HepG2 (cell line): ENCODE data around the gene SNRPD2. TPM values are rescaled to one million over a fixed set of nuclear protein-coding genes. Genes with fewer than 3 reads are reported as not detected.

ENCODE experiments used
- AGO2 ChIP-seq: fragments of 200-400 bp; formaldehyde crosslinking; optimal IDR thresholded peaks from 2 replicates; pipeline ENCODE3; 2017; ENCODE audit warnings: mild to moderate bottlenecking, low read depth, low read length, moderate library complexity
- HDAC2 ChIP-seq: sonication (generic); formaldehyde crosslinking; IDR thresholded peaks from 2 replicates; pipeline ENCODE4 v1.4.0; 2020; ENCODE audit warnings: missing genetic modification reagents
- NFE2L1 ChIP-seq: sonication (generic); formaldehyde crosslinking; IDR thresholded peaks from 2 replicates; pipeline ENCODE4 v1.4.0; 2020; ENCODE audit warnings: missing genetic modification reagents, mild to moderate bottlenecking, borderline replicate concordance
- TBX2 ChIP-seq: sonication (generic); formaldehyde crosslinking; IDR thresholded peaks from 2 replicates; pipeline ENCODE4 v1.5.0; 2020; ENCODE audit warnings: missing genetic modification reagents, mild to moderate bottlenecking, borderline replicate concordance
- TCF7L2 ChIP-seq: IDR thresholded peaks from 2 replicates; pipeline ENCODE4 v1.6.1; 2011; ENCODE audit warnings: mild to moderate bottlenecking, low read depth, low read length, moderate library complexity
- U2AF1 ChIP-seq: fragments of 200-400 bp; formaldehyde crosslinking; optimal IDR thresholded peaks from 2 replicates; pipeline ENCODE3; 2017; ENCODE audit warnings: mild to moderate bottlenecking, low read depth, low read length
- ZBTB21 ChIP-seq: sonication (generic); formaldehyde crosslinking; IDR thresholded peaks from 2 replicates; pipeline ENCODE4 v1.4.0; 2020; ENCODE audit warnings: missing genetic modification reagents
- ZFP1 ChIP-seq: IDR thresholded peaks from 2 replicates; pipeline ENCODE4 v1.6.1; 2016
- ZNF382 ChIP-seq: sonication (generic); formaldehyde crosslinking; IDR thresholded peaks from 2 replicates; pipeline ENCODE4 v1.5.0; 2020; ENCODE audit warnings: missing genetic modification reagents, mild to moderate bottlenecking, borderline replicate concordance
- polyA plus RNA-seq, 8 experiments: library from polyadenylated mRNA; depleted of rRNA in 3 of 8; stranded (reverse) in 7 of 8; unstranded in 1 of 8; fragments of >200 nt; fragmentation: Illumina TruSeq in 4 of 8; extraction: Trizol in 4 of 8; gene quantifications; 2 replicates each; pipeline versions ENCODE4 v1.2.1 to v1.2.3, GENCODE V29; 2011 to 2016; ENCODE audit warnings: low read depth in 4 of 8, missing spikeins in 1 of 8, mixed read lengths in 1 of 8; ENCODE audit not compliant: insufficient read depth in 1 of 8
- total RNA-seq, 5 experiments: library from RNA; depleted of rRNA; stranded (reverse); fragments of >200 nt; fragmentation: Illumina TruSeq; extraction: Trizol; gene quantifications; 2 replicates each; pipeline ENCODE4 v1.2.3, GENCODE V29; 2016; ENCODE audit warnings: low read depth in 1 of 5
- TF ChIP-seq, protein P1 (sequence below): sonication (generic); formaldehyde crosslinking; IDR thresholded peaks from 2 replicates; pipeline ENCODE4 v1.4.0; 2020; ENCODE audit warnings: missing genetic modification reagents
- TF ChIP-seq, protein P2 (sequence below): sonication (generic); formaldehyde crosslinking; IDR thresholded peaks from 2 replicates; pipeline ENCODE4 v1.5.0; 2020; ENCODE audit warnings: mild to moderate bottlenecking, missing genetic modification reagents
- TF ChIP-seq, protein P3 (sequence below): sonication (generic); formaldehyde crosslinking; IDR thresholded peaks from 2 replicates; pipeline ENCODE4 v1.5.1; 2020; ENCODE audit warnings: missing genetic modification reagents, mild to moderate bottlenecking, borderline replicate concordance
- TF ChIP-seq, protein P4 (sequence below): sonication (generic); formaldehyde crosslinking; conservative IDR thresholded peaks from 2 replicates; pipeline ENCODE4 v1.4.0; 2020; ENCODE audit warnings: missing genetic modification reagents
- TF ChIP-seq, protein P5 (sequence below): sonication (generic); formaldehyde crosslinking; IDR thresholded peaks from 2 replicates; pipeline ENCODE4 v1.9.0; 2022; ENCODE audit warnings: missing genetic modification reagents, mild to moderate bottlenecking, borderline replicate concordance
- TF ChIP-seq, protein P6 (sequence below): sonication (generic); formaldehyde crosslinking; IDR thresholded peaks from 2 replicates; pipeline ENCODE4 v1.8.0; 2022; ENCODE audit warnings: mild to moderate bottlenecking, missing genetic modification reagents, moderate library complexity

SNRPD2 gene
- total and polyA plus RNA-seq, 2 of the 13 experiments (the other 11 are each of a cell fraction or from before 2014, with no cell fraction given), result 299 to 485 TPM

DNA sequence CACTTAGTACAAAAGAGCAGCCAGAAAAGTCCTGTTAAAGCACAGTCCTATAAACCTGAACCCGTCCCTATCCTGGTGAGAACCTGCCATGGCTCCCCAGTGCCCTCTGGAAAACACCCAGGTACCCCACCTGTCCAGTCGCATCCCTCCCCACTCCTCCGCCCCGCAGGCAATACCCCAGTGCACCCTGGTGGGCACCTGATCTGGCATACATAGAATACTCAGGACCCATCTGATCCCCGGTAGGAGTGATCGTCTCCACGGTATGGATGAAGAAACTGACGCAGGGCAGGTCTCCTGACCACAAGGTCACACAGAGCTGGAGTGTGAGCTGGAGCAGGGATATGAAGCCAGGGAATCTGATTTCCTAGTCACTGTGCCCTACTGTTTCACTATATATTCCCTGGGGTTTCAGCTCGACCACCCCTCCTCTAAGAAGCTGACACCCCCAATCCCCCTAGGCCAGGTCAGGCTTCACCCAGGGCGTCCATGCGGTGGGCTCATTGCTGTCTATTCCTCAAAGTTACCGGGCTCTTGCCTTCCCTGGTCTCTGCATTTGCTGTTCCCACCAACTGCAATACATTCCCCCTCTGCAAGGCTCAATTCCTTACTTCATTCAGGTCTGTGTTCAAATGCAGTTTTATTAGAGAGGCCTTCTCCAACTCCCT is 26.4 kb upstream of the SNRPD2 start (continued):
- TF ChIP-seq, protein P1, sequence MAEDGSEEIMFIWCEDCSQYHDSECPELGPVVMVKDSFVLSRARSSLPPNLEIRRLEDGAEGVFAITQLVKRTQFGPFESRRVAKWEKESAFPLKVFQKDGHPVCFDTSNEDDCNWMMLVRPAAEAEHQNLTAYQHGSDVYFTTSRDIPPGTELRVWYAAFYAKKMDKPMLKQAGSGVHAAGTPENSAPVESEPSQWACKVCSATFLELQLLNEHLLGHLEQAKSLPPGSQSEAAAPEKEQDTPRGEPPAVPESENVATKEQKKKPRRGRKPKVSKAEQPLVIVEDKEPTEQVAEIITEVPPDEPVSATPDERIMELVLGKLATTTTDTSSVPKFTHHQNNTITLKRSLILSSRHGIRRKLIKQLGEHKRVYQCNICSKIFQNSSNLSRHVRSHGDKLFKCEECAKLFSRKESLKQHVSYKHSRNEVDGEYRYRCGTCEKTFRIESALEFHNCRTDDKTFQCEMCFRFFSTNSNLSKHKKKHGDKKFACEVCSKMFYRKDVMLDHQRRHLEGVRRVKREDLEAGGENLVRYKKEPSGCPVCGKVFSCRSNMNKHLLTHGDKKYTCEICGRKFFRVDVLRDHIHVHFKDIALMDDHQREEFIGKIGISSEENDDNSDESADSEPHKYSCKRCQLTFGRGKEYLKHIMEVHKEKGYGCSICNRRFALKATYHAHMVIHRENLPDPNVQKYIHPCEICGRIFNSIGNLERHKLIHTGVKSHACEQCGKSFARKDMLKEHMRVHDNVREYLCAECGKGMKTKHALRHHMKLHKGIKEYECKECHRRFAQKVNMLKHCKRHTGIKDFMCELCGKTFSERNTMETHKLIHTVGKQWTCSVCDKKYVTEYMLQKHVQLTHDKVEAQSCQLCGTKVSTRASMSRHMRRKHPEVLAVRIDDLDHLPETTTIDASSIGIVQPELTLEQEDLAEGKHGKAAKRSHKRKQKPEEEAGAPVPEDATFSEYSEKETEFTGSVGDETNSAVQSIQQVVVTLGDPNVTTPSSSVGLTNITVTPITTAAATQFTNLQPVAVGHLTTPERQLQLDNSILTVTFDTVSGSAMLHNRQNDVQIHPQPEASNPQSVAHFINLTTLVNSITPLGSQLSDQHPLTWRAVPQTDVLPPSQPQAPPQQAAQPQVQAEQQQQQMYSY (CRISPR knock-in tag), result no peak
- TF ChIP-seq TBX2 (no peak), U2AF1 (no peak), ZNF382 (CRISPR knock-in tag) (no peak), AGO2 (no peak), ZFP1 (CRISPR knock-in tag) (no peak), TCF7L2 (no peak), HDAC2 (CRISPR knock-in tag) (no peak), NFE2L1 (CRISPR knock-in tag) (no peak), ZBTB21 (no peak)
- TF ChIP-seq, protein P2, sequence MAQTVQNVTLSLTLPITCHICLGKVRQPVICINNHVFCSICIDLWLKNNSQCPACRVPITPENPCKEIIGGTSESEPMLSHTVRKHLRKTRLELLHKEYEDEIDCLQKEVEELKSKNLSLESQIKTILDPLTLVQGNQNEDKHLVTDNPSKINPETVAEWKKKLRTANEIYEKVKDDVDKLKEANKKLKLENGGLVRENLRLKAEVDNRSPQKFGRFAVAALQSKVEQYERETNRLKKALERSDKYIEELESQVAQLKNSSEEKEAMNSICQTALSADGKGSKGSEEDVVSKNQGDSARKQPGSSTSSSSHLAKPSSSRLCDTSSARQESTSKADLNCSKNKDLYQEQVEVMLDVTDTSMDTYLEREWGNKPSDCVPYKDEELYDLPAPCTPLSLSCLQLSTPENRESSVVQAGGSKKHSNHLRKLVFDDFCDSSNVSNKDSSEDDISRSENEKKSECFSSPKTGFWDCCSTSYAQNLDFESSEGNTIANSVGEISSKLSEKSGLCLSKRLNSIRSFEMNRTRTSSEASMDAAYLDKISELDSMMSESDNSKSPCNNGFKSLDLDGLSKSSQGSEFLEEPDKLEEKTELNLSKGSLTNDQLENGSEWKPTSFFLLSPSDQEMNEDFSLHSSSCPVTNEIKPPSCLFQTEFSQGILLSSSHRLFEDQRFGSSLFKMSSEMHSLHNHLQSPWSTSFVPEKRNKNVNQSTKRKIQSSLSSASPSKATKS (CRISPR knock-in tag), result no peak
- TF ChIP-seq, protein P3, sequence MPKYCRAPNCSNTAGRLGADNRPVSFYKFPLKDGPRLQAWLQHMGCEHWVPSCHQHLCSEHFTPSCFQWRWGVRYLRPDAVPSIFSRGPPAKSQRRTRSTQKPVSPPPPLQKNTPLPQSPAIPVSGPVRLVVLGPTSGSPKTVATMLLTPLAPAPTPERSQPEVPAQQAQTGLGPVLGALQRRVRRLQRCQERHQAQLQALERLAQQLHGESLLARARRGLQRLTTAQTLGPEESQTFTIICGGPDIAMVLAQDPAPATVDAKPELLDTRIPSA, result no peak
- TF ChIP-seq, protein P4, sequence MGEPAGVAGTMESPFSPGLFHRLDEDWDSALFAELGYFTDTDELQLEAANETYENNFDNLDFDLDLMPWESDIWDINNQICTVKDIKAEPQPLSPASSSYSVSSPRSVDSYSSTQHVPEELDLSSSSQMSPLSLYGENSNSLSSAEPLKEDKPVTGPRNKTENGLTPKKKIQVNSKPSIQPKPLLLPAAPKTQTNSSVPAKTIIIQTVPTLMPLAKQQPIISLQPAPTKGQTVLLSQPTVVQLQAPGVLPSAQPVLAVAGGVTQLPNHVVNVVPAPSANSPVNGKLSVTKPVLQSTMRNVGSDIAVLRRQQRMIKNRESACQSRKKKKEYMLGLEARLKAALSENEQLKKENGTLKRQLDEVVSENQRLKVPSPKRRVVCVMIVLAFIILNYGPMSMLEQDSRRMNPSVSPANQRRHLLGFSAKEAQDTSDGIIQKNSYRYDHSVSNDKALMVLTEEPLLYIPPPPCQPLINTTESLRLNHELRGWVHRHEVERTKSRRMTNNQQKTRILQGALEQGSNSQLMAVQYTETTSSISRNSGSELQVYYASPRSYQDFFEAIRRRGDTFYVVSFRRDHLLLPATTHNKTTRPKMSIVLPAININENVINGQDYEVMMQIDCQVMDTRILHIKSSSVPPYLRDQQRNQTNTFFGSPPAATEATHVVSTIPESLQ, result no peak
- TF ChIP-seq, protein P5, sequence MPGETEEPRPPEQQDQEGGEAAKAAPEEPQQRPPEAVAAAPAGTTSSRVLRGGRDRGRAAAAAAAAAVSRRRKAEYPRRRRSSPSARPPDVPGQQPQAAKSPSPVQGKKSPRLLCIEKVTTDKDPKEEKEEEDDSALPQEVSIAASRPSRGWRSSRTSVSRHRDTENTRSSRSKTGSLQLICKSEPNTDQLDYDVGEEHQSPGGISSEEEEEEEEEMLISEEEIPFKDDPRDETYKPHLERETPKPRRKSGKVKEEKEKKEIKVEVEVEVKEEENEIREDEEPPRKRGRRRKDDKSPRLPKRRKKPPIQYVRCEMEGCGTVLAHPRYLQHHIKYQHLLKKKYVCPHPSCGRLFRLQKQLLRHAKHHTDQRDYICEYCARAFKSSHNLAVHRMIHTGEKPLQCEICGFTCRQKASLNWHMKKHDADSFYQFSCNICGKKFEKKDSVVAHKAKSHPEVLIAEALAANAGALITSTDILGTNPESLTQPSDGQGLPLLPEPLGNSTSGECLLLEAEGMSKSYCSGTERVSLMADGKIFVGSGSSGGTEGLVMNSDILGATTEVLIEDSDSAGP (CRISPR knock-in tag), result peak; percentile 20; the same call in 1 of the 2 replicates
- TF ChIP-seq, protein P6, sequence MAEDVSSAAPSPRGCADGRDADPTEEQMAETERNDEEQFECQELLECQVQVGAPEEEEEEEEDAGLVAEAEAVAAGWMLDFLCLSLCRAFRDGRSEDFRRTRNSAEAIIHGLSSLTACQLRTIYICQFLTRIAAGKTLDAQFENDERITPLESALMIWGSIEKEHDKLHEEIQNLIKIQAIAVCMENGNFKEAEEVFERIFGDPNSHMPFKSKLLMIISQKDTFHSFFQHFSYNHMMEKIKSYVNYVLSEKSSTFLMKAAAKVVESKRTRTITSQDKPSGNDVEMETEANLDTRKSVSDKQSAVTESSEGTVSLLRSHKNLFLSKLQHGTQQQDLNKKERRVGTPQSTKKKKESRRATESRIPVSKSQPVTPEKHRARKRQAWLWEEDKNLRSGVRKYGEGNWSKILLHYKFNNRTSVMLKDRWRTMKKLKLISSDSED (CRISPR knock-in tag), result no peak
